ENCODE results near the gene ALPK3. TPM values are rescaled to one million over a fixed set of nuclear protein-coding genes. Genes with fewer than 3 reads are reported as not detected.

ALPK3 gene
- total RNA-seq, 1 experiment from 2014 or later, result 17.7 TPM

DNA sequence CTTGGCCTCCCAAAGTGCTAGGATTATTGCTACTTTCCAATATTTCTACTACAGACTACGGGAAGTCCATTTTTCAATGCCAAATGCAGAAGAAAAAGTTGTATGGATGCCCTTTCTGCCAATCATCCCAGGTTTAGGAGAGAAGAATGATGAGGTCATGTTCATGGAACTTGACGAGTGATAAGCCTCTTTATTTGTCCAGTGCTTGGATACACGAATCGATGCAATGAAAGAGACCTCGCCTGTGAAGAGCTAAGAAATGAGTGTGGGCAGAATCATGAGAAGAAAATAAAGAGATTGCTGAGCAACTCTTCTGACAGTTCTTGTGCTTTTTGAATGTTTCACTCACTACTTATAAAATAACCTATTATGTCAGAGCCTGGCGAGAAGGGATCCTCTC lies 66.3 kb downstream of the ALPK3 start:
- no peak overlapping the region for H2AK5ac ChIP-seq (ENCODE audit: insufficient read length, low read length)
- no peak overlapping the region for H3K27ac Mint-ChIP-seq
- no peak overlapping the region for H2BK12ac ChIP-seq (ENCODE audit: insufficient read length, low read depth, low read length)
- no peak overlapping the region for H3K18ac ChIP-seq (ENCODE audit: insufficient read length, low read depth, low read length)
- H3K9me3 ChIP-seq (ENCODE audit: control insufficient read depth, low read depth, low read length), result no peaks in the 10 kb centered on the region
- H4K20me1 ChIP-seq (ENCODE audit: control insufficient read depth, insufficient read depth, insufficient read length), result no peaks in the 10 kb centered on the region
- no peak overlapping the region for H2BK15ac ChIP-seq (ENCODE audit: low read depth, low read length)
- H3K9me3 Mint-ChIP-seq, result no peaks in the 10 kb centered on the region
- H3K4ac ChIP-seq (ENCODE audit: low read depth, low read length), result no peak overlapping the region
- H3K79me2 ChIP-seq (ENCODE audit: insufficient read depth, low read length), result no peaks in the 10 kb centered on the region
- H3K23me2 ChIP-seq (ENCODE audit: insufficient read length, low read depth, low read length, poor library complexity, severe bottlenecking), result no peaks in the 10 kb centered on the region
- no peak overlapping the region for H3K14ac ChIP-seq (ENCODE audit: insufficient read depth, low read length)
- H3K79me1 ChIP-seq (ENCODE audit: insufficient read depth, low read depth, low read length, poor library complexity, severe bottlenecking), result no peaks in the 10 kb centered on the region
- peaks cover 9 to 11% of the 10 kb centered on the region in 2 experiments for H3K4me1 Mint-ChIP-seq
- H2BK20ac ChIP-seq (ENCODE audit: low read depth, low read length, poor library complexity, severe bottlenecking), result no peak overlapping the region
- H4K91ac ChIP-seq (ENCODE audit: insufficient read length, low read depth, low read length), result no peak overlapping the region
- H2BK5ac ChIP-seq (ENCODE audit: insufficient read length, low read length), result no peak overlapping the region
- H3K9ac ChIP-seq (ENCODE audit: extremely low read depth, insufficient read length, low read length), result no peak overlapping the region
- WGBS (ENCODE audit: extremely low coverage, insufficient read length, low lambda C conversion rate), result no CpG with 5 or more reads among the region's 6 CpGs
- no peak overlapping the region for H3K23ac ChIP-seq (ENCODE audit: insufficient read length, low read depth, low read length)
- no peaks in the 10 kb centered on the region for H3K4me1 ChIP-seq (ENCODE audit: insufficient read depth, low read length)
- no peak overlapping the region for H2BK120ac ChIP-seq (ENCODE audit: low read depth, low read length, poor library complexity, severe bottlenecking)
- no peak overlapping the region for H4K8ac ChIP-seq (replicated peaks; ENCODE audit: insufficient read length, low read depth, low read length)
- H3K27ac ChIP-seq (ENCODE audit: insufficient read length, low read depth, low read length), result no peak overlapping the region
- H3K27me3 Mint-ChIP-seq (ENCODE audit: low read depth), result peaks cover 11% of the 10 kb centered on the region
- no peak overlapping the region for H3K4me2 ChIP-seq (ENCODE audit: insufficient read depth, insufficient read length, low read length)
- no peak overlapping the region for H2AFZ ChIP-seq (ENCODE audit: low read length)
- no peak overlapping the region for H3K56ac ChIP-seq (ENCODE audit: insufficient read length, low read depth, low read length)
- no peak overlapping the region for H4K5ac ChIP-seq (ENCODE audit: insufficient read length, low read depth, low read length)
- no peaks in the 10 kb centered on the region for H3K36me3 Mint-ChIP-seq (ENCODE audit: insufficient read depth in 1 of 3, low read depth in 3 of 3)
- no peak for DNase-seq
- TF ChIP-seq CTCF (conservative IDR thresholded peaks at IDR 0.05), result no peak
- H3K27me3 ChIP-seq (ENCODE audit: insufficient read depth, low read length), result no peaks in the 10 kb centered on the region
- H3T11ph ChIP-seq (ENCODE audit: low read length), result no peak overlapping the region
- no peak overlapping the region for H3K4me3 Mint-ChIP-seq

Data from H9 (cell line).